NCI-H1092 (cell line): ENCODE results near the gene ITPKB.

ENCODE experiments used
- DNase-seq: peaks from one replicate; lab custom pipeline; 2025; lab: John Stamatoyannopoulos, UW

Gene ITPKB

GRCh38 chr1:226685196-226685820, 53.8 kb downstream of the ITPKB start:
- DNase-seq, result no peak

- no peak for DNase-seq
Observed at GRCh38 chr1:226684026-226684425, 55.1 kb downstream of the ITPKB start.

GRCh38 chr1:226682871-226683814, 55.9 kb downstream of the ITPKB start:
- no peak for DNase-seq

GRCh38 chr1:226681652-226682493, 57.2 kb downstream of the ITPKB start:
- no peak for DNase-seq

- no peak for DNase-seq
Observed at GRCh38 chr1:226680653-226681052, 58.4 kb downstream of the ITPKB start.

GRCh38 chr1:226679853-226680516, 59.1 kb downstream of the ITPKB start:
- DNase-seq, result no peak

GRCh38 chr1:226679262-226679661, 59.8 kb downstream of the ITPKB start:
- no peak for DNase-seq

DNA sequence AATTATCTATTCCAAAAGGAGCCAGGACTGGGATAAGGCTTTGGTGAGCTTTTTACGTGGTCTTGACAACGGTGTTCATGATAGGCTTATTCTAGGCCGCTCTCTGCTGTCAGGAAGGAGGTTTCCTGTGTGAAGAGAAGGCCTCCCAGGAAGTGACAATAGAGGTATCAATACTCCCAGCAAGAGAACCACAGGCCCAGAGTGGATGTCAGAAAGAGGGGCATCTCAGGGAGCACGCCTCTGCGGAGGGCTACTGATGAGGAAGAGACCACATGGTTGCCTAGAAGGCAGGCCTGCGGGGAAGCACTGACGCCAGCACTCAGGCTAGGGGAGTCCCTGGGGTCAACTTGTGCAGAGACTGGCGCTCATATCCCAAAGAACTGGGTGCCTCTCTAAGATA, 60.4 kb downstream of the ITPKB start:
- no peak for DNase-seq

GRCh38 chr1:226678251-226678650, 60.8 kb downstream of the ITPKB start:
- no peak for DNase-seq

- DNase-seq, result no peak
Observed at GRCh38 chr1:226677027-226678020, 61.8 kb downstream of the ITPKB start.

DNA sequence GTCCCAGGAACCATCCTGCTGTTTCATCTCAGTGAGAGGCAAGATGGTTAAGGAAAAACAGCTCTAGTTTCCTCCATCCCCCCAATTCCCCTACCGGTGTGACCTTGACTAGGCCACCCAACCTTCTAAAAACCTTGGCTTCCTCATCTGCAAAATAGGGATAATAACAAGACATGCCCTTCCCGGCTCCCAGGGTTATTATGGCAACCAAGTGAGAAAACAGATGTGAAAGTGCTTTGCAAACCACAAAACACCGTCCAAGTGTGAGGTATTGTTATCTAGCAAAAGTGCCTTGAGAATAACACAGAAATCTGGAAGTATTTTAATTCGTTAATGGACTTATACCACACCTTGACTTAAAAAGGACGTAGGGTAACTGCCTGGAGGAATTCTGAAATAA, 62.7 kb downstream of the ITPKB start:
- DNase-seq, result no peak

GRCh38 chr1:226675715-226676357, 63.2 kb downstream of the ITPKB start:
- no peak for DNase-seq

- no peak for DNase-seq
Observed at GRCh38 chr1:226674892-226675714, 64.0 kb downstream of the ITPKB start.

DNA sequence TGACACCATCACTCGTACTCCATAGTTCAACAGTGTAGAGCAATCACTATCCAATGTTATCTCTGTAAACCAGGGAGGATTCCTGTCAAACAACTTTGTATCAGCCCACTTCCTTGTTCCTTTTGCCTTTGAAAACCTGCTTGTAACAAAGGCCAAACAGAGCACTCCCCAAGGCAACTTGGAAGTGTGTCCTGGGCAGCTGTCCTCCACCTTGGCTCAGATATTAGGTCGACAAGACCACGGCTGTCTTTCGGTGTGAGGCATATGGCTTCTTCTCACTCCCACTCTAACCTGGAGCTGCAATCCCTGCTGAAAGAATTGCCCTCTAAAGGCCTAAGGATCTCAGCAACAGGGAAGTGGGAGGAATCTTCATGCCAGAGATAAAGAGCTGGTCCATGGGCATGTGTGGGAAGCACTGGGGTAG, 66.7 kb downstream of the ITPKB start:
- no peak for DNase-seq

DNA sequence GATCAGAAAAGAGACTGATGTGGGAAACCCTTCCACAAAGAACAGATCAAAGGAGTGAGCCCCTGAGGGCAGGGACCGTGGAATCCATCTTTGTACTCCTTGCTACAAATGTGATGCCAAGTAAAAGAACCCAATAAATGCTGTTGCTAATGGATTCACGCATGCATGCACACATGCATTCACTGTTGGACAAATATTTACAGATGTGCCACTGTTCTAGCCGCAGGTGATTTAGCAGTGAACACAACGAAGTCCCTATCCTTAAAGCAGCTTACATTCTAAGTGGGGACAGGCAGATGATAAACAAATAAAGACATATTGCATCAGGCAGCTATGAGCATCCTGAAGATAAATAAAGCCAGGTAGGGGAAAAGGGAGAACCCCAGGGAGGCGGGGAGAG, 67.8 kb downstream of the ITPKB start:
- no peak for DNase-seq

DNA sequence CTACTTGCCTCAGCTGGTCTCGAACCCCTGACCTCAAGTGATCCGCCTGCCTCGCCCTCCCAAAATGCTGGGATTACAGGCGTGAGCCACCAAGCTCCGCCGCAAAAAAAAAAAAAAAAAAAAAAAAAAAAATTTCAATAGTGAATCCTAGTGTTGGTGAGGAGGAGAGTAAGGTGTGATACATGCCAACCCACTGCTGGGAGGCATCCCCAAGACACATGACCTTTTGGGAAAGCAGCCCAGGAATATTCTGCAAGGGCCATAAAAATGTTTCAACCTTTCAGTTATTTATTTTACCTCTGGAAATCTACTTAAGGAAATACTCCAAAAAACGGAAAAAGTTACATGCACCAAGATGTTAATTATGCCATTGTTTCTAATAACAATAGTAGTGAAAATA, 69.0 kb downstream of the ITPKB start:
- no peak for DNase-seq

- no peak for DNase-seq
Observed at GRCh38 chr1:226668173-226668560, 70.9 kb downstream of the ITPKB start.

DNA sequence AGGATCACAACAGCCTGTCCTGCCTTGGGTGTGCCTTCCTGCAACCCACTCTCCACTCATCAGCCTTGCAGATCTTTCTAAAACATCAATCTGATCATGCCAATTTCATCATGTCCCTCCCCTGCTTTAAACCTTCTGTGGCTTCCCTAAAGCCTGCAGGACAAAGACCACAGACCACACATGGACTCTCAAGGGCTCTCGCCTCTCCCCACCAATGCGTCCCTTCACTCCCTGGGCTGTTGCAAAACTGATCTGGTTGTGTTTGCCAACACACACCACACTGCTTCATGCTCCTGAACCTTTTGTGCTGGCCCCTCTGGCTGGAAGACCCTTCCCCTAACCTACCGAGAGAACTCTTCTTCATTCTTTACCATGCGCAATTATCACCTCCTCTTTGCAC, 72.4 kb downstream of the ITPKB start:
- no peak for DNase-seq

DNA sequence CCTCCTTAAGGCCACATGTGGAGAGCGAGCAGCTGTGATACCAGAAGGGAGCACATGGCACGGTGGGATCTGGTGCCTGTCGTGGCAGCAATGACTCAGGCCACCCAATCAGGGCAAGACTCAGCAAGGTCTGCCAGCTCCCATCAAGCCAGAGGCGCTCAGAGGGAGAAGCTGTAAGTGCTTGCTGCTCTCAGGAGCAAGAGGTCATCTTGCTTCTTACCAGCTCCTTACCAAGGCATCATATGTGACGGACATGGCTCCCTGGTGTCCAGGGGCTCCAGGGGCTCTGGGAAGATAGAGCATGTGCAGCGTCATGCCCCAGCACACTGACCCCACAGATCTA, 72.9 kb downstream of the ITPKB start:
- no peak for DNase-seq
